ENCODE data around the gene HSPD1. TPM values are rescaled to one million over a fixed set of nuclear protein-coding genes. Genes with fewer than 3 reads are reported as not detected.
A peak's percentile ranks its signal among the peaks of the same experiment; 100 is the strongest.

The HSPD1 gene
- total and polyA plus RNA-seq, 10 of the 15 experiments (the other 5 are each of a cell fraction or from before 2014, with no cell fraction given): 345 to 1,169 (median 695) TPM

DNA sequence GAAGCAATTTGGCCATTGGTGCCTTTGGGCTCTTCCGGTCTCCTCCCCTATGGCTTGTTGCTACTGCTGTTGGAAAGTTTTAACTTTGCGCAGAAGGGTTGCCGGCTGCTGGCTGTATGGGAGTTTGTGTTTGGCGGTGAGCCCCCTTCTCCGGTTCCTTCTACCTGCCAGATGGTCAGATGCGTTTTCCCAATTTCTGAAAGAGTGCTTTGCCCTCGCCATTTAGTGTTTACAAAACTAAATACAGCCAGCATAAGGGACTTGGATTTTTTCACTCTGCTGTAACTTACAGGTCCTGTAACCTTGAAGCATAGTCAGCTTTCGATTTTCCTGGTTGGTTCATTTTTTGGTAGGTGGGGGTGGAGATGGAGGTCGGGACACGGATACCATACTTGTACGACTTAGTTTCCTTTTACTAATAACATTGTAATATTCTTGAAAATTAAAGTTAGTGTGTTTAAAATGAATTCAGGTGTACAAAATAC lies 45.7 kb downstream of the HSPD1 start (continued):
- TF ChIP-seq REST (IDR thresholded peaks at IDR 0.05; ENCODE audit: low read depth, low read length) (no peak), DPF2 (IDR thresholded peaks at IDR 0.05) (peak; percentile 16; the same call in 1 of the 2 replicates), RAD51 (IDR thresholded peaks at IDR 0.05) (no peak), GATAD2B (conservative IDR thresholded peaks at IDR 0.05; ENCODE audit: low read depth) (peak; percentile 8; the same call in 1 of the 2 replicates), STAT3 (IDR thresholded peaks at IDR 0.05; ENCODE audit: low read depth, low read length) (no peak), RCOR1 (conservative IDR thresholded peaks at IDR 0.05; ENCODE audit: low read depth, low read length) (no peak), CEBPB (IDR thresholded peaks at IDR 0.05; ENCODE audit: borderline replicate concordance in 1 of 2, low read depth in 2 of 2, low read length in 2 of 2) (no peak), HCFC1 (IDR thresholded peaks at IDR 0.05; ENCODE audit: low read length) (no peak), RELB (IDR thresholded peaks at IDR 0.05; ENCODE audit: low read depth) (peak; percentile 2; the same call in 1 of the 2 replicates), FOXK2 (IDR thresholded peaks at IDR 0.05) (peak; percentile 81), EP300 (IDR thresholded peaks at IDR 0.05; ENCODE audit: borderline replicate concordance in 1 of 2, control insufficient read depth in 1 of 2, low read depth in 2 of 2, low read length in 2 of 2) (no peak), RUNX3 (IDR thresholded peaks at IDR 0.05; ENCODE audit: low read length) (no peak), RBBP5 (conservative IDR thresholded peaks at IDR 0.05) (no peak), NR2C2 (IDR thresholded peaks at IDR 0.05; ENCODE audit: borderline replicate concordance, control insufficient read depth, insufficient read length, low read depth) (no peak)
- TF ChIP-seq, protein P1, sequence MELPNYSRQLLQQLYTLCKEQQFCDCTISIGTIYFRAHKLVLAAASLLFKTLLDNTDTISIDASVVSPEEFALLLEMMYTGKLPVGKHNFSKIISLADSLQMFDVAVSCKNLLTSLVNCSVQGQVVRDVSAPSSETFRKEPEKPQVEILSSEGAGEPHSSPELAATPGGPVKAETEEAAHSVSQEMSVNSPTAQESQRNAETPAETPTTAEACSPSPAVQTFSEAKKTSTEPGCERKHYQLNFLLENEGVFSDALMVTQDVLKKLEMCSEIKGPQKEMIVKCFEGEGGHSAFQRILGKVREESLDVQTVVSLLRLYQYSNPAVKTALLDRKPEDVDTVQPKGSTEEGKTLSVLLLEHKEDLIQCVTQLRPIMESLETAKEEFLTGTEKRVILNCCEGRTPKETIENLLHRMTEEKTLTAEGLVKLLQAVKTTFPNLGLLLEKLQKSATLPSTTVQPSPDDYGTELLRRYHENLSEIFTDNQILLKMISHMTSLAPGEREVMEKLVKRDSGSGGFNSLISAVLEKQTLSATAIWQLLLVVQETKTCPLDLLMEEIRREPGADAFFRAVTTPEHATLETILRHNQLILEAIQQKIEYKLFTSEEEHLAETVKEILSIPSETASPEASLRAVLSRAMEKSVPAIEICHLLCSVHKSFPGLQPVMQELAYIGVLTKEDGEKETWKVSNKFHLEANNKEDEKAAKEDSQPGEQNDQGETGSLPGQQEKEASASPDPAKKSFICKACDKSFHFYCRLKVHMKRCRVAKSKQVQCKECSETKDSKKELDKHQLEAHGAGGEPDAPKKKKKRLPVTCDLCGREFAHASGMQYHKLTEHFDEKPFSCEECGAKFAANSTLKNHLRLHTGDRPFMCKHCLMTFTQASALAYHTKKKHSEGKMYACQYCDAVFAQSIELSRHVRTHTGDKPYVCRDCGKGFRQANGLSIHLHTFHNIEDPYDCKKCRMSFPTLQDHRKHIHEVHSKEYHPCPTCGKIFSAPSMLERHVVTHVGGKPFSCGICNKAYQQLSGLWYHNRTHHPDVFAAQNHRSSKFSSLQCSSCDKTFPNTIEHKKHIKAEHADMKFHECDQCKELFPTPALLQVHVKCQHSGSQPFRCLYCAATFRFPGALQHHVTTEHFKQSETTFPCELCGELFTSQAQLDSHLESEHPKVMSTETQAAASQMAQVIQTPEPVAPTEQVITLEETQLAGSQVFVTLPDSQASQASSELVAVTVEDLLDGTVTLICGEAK (IDR thresholded peaks at IDR 0.05; ENCODE audit: borderline replicate concordance): peak; percentile 57; the same call in 1 of the 2 replicates
- TF ChIP-seq, protein P2, sequence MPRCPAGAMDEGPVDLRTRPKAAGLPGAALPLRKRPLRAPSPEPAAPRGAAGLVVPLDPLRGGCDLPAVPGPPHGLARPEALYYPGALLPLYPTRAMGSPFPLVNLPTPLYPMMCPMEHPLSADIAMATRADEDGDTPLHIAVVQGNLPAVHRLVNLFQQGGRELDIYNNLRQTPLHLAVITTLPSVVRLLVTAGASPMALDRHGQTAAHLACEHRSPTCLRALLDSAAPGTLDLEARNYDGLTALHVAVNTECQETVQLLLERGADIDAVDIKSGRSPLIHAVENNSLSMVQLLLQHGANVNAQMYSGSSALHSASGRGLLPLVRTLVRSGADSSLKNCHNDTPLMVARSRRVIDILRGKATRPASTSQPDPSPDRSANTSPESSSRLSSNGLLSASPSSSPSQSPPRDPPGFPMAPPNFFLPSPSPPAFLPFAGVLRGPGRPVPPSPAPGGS (IDR thresholded peaks at IDR 0.05; ENCODE audit: borderline replicate concordance, insufficient read depth, low read depth, low read length, poor library complexity, severe bottlenecking): no peak
- TF ChIP-seq, protein P3, sequence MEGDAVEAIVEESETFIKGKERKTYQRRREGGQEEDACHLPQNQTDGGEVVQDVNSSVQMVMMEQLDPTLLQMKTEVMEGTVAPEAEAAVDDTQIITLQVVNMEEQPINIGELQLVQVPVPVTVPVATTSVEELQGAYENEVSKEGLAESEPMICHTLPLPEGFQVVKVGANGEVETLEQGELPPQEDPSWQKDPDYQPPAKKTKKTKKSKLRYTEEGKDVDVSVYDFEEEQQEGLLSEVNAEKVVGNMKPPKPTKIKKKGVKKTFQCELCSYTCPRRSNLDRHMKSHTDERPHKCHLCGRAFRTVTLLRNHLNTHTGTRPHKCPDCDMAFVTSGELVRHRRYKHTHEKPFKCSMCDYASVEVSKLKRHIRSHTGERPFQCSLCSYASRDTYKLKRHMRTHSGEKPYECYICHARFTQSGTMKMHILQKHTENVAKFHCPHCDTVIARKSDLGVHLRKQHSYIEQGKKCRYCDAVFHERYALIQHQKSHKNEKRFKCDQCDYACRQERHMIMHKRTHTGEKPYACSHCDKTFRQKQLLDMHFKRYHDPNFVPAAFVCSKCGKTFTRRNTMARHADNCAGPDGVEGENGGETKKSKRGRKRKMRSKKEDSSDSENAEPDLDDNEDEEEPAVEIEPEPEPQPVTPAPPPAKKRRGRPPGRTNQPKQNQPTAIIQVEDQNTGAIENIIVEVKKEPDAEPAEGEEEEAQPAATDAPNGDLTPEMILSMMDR (IDR thresholded peaks at IDR 0.05 in 2 of 3, conservative IDR thresholded peaks at IDR 0.05 in 1 of 3; ENCODE audit: control insufficient read depth in 2 of 3, extremely low read depth in 1 of 3, insufficient read depth in 1 of 3, low read depth in 3 of 3, low read length in 3 of 3): no peak
